Measurements from ENCODE around the gene RC3H1. TPM values are rescaled to one million over a fixed set of nuclear protein-coding genes. Genes with fewer than 3 reads are reported as not detected.

Gene RC3H1
- total RNA-seq, 2 donors from 2014 or later, result 20.3 to 34.1 TPM

GRCh38 chr1:174017231-174017970 lies 4.8 kb downstream of the RC3H1 start:
- WGBS, result 38% methylated on average over 2 of the region's 2 CpGs
- TF ChIP-seq POLR2A (IDR thresholded peaks at IDR 0.05), result no peak
- TF ChIP-seq CTCF (IDR thresholded peaks at IDR 0.05), result no peak
- TF ChIP-seq POLR2AphosphoS5 (IDR thresholded peaks at IDR 0.05), result no peak
- H3K4me1 ChIP-seq (replicated peaks), result no peaks in the 10 kb centered on the region
- no peak for DNase-seq (ENCODE audit: low spot score)
- no peak overlapping the region for H3K27ac ChIP-seq
- no peak overlapping the region for H3K4me3 ChIP-seq
- no peaks in the 10 kb centered on the region for H3K36me3 ChIP-seq
- no peaks in the 10 kb centered on the region for H3K27me3 ChIP-seq (replicated peaks; ENCODE audit: insufficient read depth)
- no peaks in the 10 kb centered on the region for H3K9me3 ChIP-seq
- intact Hi-C loops (cut with DNase I), result no loop called here

GRCh38 chr1:174013864-174014418 lies 8.2 kb downstream of the RC3H1 start:
- intact Hi-C loops (cut with DNase I), result no loop called here
- no peak for DNase-seq (ENCODE audit: low spot score)
- Histone ChIP-seq H3K27me3 (replicated peaks; ENCODE audit: insufficient read depth) (no peaks in the 10 kb centered on the region), H3K36me3 (no peaks in the 10 kb centered on the region), H3K4me1 (replicated peaks) (no peaks in the 10 kb centered on the region), H3K27ac (no peak overlapping the region), H3K9me3 (no peaks in the 10 kb centered on the region), H3K4me3 (no peak overlapping the region)
- 84% methylated on average over 3 of the region's 3 CpGs for WGBS
- TF ChIP-seq CTCF (IDR thresholded peaks at IDR 0.05) (no peak), POLR2AphosphoS5 (IDR thresholded peaks at IDR 0.05) (no peak), POLR2A (IDR thresholded peaks at IDR 0.05) (no peak)

GRCh38 chr1:174008979-174009378 lies 13.2 kb downstream of the RC3H1 start:
- 86% methylated on average over 1 of the region's 1 CpG for WGBS

GRCh38 chr1:174008269-174008668 lies 13.9 kb downstream of the RC3H1 start:
- H3K36me3 ChIP-seq, result no peaks in the 10 kb centered on the region
- intact Hi-C loops (cut with DNase I), result no loop called here
- TF ChIP-seq POLR2A (IDR thresholded peaks at IDR 0.05) (no peak), CTCF (IDR thresholded peaks at IDR 0.05) (no peak), POLR2AphosphoS5 (IDR thresholded peaks at IDR 0.05) (no peak)
- no peaks in the 10 kb centered on the region for H3K27me3 ChIP-seq (replicated peaks; ENCODE audit: insufficient read depth)
- H3K4me1 ChIP-seq (replicated peaks), result no peaks in the 10 kb centered on the region
- H3K4me3 ChIP-seq, result no peak overlapping the region
- 88% methylated on average over 2 of the region's 2 CpGs for WGBS
- no peak overlapping the region for H3K27ac ChIP-seq
- no peak for DNase-seq (ENCODE audit: low spot score)
- H3K9me3 ChIP-seq, result no peaks in the 10 kb centered on the region

More at GRCh38 chr1:174008979-174009378, 13.2 kb downstream of the RC3H1 start:
- no peaks in the 10 kb centered on the region for H3K4me1 ChIP-seq (replicated peaks)
- TF ChIP-seq POLR2AphosphoS5 (IDR thresholded peaks at IDR 0.05) (no peak), CTCF (IDR thresholded peaks at IDR 0.05) (no peak), POLR2A (IDR thresholded peaks at IDR 0.05) (no peak)
- H3K36me3 ChIP-seq, result no peaks in the 10 kb centered on the region
- no peak overlapping the region for H3K27ac ChIP-seq
- H3K9me3 ChIP-seq, result no peaks in the 10 kb centered on the region
- intact Hi-C loops (cut with DNase I), result no loop called here
- no peak overlapping the region for H3K4me3 ChIP-seq
- H3K27me3 ChIP-seq (replicated peaks; ENCODE audit: insufficient read depth), result no peaks in the 10 kb centered on the region
- DNase-seq (ENCODE audit: low spot score), result no peak

GRCh38 chr1:174007851-174008250 lies 14.3 kb downstream of the RC3H1 start:
- TF ChIP-seq CTCF (IDR thresholded peaks at IDR 0.05) (no peak), POLR2A (IDR thresholded peaks at IDR 0.05) (no peak), POLR2AphosphoS5 (IDR thresholded peaks at IDR 0.05) (no peak)
- no peaks in the 10 kb centered on the region for H3K4me1 ChIP-seq (replicated peaks)

More at GRCh38 chr1:174007851-174008250, 14.3 kb downstream of the RC3H1 start:
- Histone ChIP-seq H3K27me3 (replicated peaks; ENCODE audit: insufficient read depth) (no peaks in the 10 kb centered on the region), H3K27ac (no peak overlapping the region), H3K36me3 (no peaks in the 10 kb centered on the region), H3K9me3 (no peaks in the 10 kb centered on the region), H3K4me3 (no peak overlapping the region)
- DNase-seq (ENCODE audit: low spot score), result no peak
- intact Hi-C loops (cut with DNase I), result no loop called here
